ENCODE results near the gene EHMT1.

DNA sequence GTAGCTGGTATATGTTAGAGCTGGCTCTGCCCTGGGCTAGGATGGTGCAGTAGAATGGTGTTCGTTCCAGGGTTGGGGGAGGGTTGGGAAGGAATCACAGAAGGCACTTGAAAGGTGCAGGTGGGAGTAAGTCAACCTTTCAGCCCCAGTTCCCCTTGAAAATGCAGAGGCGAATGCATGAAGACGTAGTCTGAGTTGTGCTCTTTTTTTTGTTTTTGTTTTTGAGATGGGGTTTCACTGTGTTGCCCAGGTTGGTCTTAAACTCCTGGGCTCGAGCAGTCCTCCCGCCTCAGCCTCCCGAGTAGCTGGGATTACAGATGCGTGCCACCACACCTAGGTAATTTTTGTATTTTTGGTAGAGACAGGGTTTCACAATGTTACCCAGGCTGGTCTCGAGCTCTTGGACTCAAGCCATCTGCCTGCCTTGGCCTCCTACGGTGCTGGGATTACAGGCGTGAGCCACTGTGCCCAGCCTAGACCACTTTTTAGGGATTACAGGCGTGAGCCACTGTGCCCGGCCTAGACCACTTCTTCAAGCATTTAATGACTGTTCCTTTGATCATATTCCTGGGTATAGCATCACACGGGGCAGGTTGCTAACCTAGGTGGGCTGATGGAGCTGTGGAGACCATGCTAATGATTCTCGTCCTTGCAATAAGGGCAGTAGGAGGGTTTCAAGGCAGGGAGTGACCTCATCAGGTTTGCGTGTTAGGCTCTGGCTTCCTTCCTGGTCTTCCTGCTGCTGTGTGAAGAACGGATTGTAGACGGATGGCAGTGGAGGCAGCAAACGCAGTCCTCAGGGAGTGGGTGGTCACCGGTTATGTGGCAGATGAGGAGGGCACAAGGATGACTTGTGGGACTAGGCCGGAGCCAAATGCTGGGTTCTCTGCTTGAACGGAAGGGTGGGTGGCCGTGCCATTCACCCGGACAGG, 13.7 kb downstream of the EHMT1 start:
- TF ChIP-seq ZNF274 (IDR thresholded peaks at IDR 0.05; ENCODE audit: low read depth, low read length): no peak
- TF ChIP-seq YY1 (IDR thresholded peaks at IDR 0.05; ENCODE audit: insufficient read depth, insufficient read length): no peak
- no peak for TF ChIP-seq SUZ12 (IDR thresholded peaks at IDR 0.05; ENCODE audit: extremely low read depth, insufficient read depth, insufficient read length)

All from NT2/D1 (cell line).